ENCODE results near the gene TWF1. TPM values are rescaled to one million over a fixed set of nuclear protein-coding genes. Genes with fewer than 3 reads are reported as not detected.
"Not testable (repeated sequence)": the region's sequence is repeated elsewhere in the genome, so short reads cannot be mapped to it uniquely, and the experiment has no call there.

The TWF1 gene
- total RNA-seq, 2 experiments from 2014 or later: 24.3 to 24.4 TPM

GRCh38 chr12:43763769-43764168 is 42.3 kb downstream of the TWF1 start:
- Mint-ChIP-seq H3K9me3 (no peaks in the 10 kb centered on the region), H3K27ac (no peak overlapping the region), H3K36me3 (peaks cover 33% of the 10 kb centered on the region), H3K27me3 (no peaks in the 10 kb centered on the region), H3K4me3 (no peak overlapping the region), H3K4me1 (peaks cover 38% of the 10 kb centered on the region)
- no peak for DNase-seq

GRCh38 chr12:43762596-43762995 is 43.5 kb downstream of the TWF1 start:
- Mint-ChIP-seq H3K36me3 (peaks cover 35% of the 10 kb centered on the region), H3K27ac (no peak overlapping the region), H3K4me1 (peaks cover 42% of the 10 kb centered on the region), H3K9me3 (no peaks in the 10 kb centered on the region), H3K4me3 (no peak overlapping the region), H3K27me3 (no peaks in the 10 kb centered on the region)
- DNase-seq: no peak

- Mint-ChIP-seq H3K36me3 (peaks cover 43% of the 10 kb centered on the region), H3K4me3 (peak overlapping the region; percentile 53), H3K4me1 (peaks cover 48% of the 10 kb centered on the region), H3K27me3 (no peaks in the 10 kb centered on the region), H3K9me3 (peaks cover 2% of the 10 kb centered on the region), H3K27ac (no peak overlapping the region)
- no peak for DNase-seq
These were observed 44.6 kb downstream of the TWF1 start for GRCh38 chr12:43761500-43761899.

- H3K27ac Mint-ChIP-seq: peak overlapping the region; percentile 66
- no peaks in the 10 kb centered on the region for H3K27me3 Mint-ChIP-seq
- H3K36me3 Mint-ChIP-seq: peaks cover 52% of the 10 kb centered on the region
- H3K9me3 Mint-ChIP-seq: peaks cover 4% of the 10 kb centered on the region
- no peak for DNase-seq
- peaks cover 56% of the 10 kb centered on the region for H3K4me1 Mint-ChIP-seq
- H3K4me3 Mint-ChIP-seq: peak overlapping the region; percentile 97
These were observed 45.7 kb downstream of the TWF1 start for GRCh38 chr12:43760396-43760795.

- H3K36me3 Mint-ChIP-seq: peaks cover 56% of the 10 kb centered on the region
- peak within 1 kb of the TSS; percentile 99 for H3K27ac Mint-ChIP-seq
- peaks cover 62% of the 10 kb centered on the region for H3K4me1 Mint-ChIP-seq
- DNase-seq: peak; percentile 91
- H3K4me3 Mint-ChIP-seq: peak within 1 kb of the TSS; percentile 97
- H3K9me3 Mint-ChIP-seq: peaks cover 9% of the 10 kb centered on the region
- no peaks in the 10 kb centered on the region for H3K27me3 Mint-ChIP-seq
These were observed 47.2 kb downstream of the TWF1 start, which contains the start of the genes IRAK4 and PUS7L for GRCh38 chr12:43758728-43759563. Gene IRAK4, plus strand, starts transcription at chr12:43758951. Its CDS starts 9,161 bp downstream, at chr12:43768112. Gene PUS7L, minus strand, starts transcription at chr12:43758790. Its CDS starts 3,545 bp downstream, at chr12:43755245.

GRCh38 chr12:43758247-43758727 is 47.8 kb downstream of the TWF1 start:
- peak; percentile 18 for DNase-seq

GRCh38 chr12:43754015-43754414 is 52.1 kb downstream of the TWF1 start:
- DNase-seq: no peak
- Mint-ChIP-seq H3K4me3 (no peak overlapping the region), H3K4me1 (peaks cover 43% of the 10 kb centered on the region), H3K9me3 (peaks cover 15% of the 10 kb centered on the region), H3K27ac (no peak overlapping the region), H3K27me3 (no peaks in the 10 kb centered on the region), H3K36me3 (peaks cover 71% of the 10 kb centered on the region)

More at GRCh38 chr12:43758247-43758727, 47.8 kb downstream of the TWF1 start:
- Mint-ChIP-seq H3K9me3 (peaks cover 9% of the 10 kb centered on the region), H3K27me3 (no peaks in the 10 kb centered on the region), H3K27ac (peak overlapping the region; percentile 99), H3K36me3 (peaks cover 58% of the 10 kb centered on the region), H3K4me1 (peaks cover 64% of the 10 kb centered on the region), H3K4me3 (peak overlapping the region; percentile 97)

GRCh38 chr12:43751360-43751759 is 54.8 kb downstream of the TWF1 start:
- not testable (repeated sequence) for H3K4me3 Mint-ChIP-seq
- peaks cover 59% of the 10 kb centered on the region for H3K36me3 Mint-ChIP-seq
- H3K9me3 Mint-ChIP-seq: peaks cover 12% of the 10 kb centered on the region

GRCh38 chr12:43750814-43751213 is 55.3 kb downstream of the TWF1 start:
- Mint-ChIP-seq H3K9me3 (peaks cover 11% of the 10 kb centered on the region), H3K4me3 (no peak overlapping the region), H3K27ac (no peak overlapping the region), H3K4me1 (peaks cover 24% of the 10 kb centered on the region), H3K27me3 (no peaks in the 10 kb centered on the region), H3K36me3 (peaks cover 55% of the 10 kb centered on the region)
- no peak for DNase-seq

More at GRCh38 chr12:43751360-43751759, 54.8 kb downstream of the TWF1 start:
- DNase-seq, H3K27ac Mint-ChIP-seq, H3K27me3 Mint-ChIP-seq: not testable (repeated sequence)
- peaks cover 28% of the 10 kb centered on the region for H3K4me1 Mint-ChIP-seq

- H3K4me3 Mint-ChIP-seq: no peak overlapping the region
- peaks cover 53% of the 10 kb centered on the region for H3K36me3 Mint-ChIP-seq
- peaks cover 6% of the 10 kb centered on the region for H3K9me3 Mint-ChIP-seq
- H3K27me3 Mint-ChIP-seq: no peaks in the 10 kb centered on the region
- no peak for DNase-seq
- no peak overlapping the region for H3K27ac Mint-ChIP-seq
- H3K4me1 Mint-ChIP-seq: peaks cover 13% of the 10 kb centered on the region
These were observed 57.1 kb downstream of the TWF1 start for GRCh38 chr12:43749016-43749415.

- Mint-ChIP-seq H3K27ac (no peak overlapping the region), H3K4me3 (no peak overlapping the region), H3K36me3 (peaks cover 32% of the 10 kb centered on the region), H3K9me3 (no peaks in the 10 kb centered on the region), H3K27me3 (no peaks in the 10 kb centered on the region), H3K4me1 (no peaks in the 10 kb centered on the region)
- no peak for DNase-seq
These were observed 61.3 kb downstream of the TWF1 start for GRCh38 chr12:43744826-43745225.

Other genes with a start within 250 kb of the TWF1 start
- 10 to 100 TPM; 26.7 to 32.4 TPM for gene PUS7L, start 47.5 kb downstream of the TWF1 start, total RNA-seq
- gene IRAK4, start 47.4 kb downstream of the TWF1 start, total RNA-seq: 10 to 100 TPM; 20.1 to 20.9 TPM
- under 1 TPM; 0.68 to 0.74 TPM for gene TMEM117, start 29.8 kb upstream of the TWF1 start, total RNA-seq